ENCODE data around the gene HOMER1.
A peak's percentile ranks its signal among the peaks of the same experiment; 100 is the strongest.

The HOMER1 gene, protein sequence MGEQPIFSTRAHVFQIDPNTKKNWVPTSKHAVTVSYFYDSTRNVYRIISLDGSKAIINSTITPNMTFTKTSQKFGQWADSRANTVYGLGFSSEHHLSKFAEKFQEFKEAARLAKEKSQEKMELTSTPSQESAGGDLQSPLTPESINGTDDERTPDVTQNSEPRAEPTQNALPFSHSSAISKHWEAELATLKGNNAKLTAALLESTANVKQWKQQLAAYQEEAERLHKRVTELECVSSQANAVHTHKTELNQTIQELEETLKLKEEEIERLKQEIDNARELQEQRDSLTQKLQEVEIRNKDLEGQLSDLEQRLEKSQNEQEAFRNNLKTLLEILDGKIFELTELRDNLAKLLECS

DNA sequence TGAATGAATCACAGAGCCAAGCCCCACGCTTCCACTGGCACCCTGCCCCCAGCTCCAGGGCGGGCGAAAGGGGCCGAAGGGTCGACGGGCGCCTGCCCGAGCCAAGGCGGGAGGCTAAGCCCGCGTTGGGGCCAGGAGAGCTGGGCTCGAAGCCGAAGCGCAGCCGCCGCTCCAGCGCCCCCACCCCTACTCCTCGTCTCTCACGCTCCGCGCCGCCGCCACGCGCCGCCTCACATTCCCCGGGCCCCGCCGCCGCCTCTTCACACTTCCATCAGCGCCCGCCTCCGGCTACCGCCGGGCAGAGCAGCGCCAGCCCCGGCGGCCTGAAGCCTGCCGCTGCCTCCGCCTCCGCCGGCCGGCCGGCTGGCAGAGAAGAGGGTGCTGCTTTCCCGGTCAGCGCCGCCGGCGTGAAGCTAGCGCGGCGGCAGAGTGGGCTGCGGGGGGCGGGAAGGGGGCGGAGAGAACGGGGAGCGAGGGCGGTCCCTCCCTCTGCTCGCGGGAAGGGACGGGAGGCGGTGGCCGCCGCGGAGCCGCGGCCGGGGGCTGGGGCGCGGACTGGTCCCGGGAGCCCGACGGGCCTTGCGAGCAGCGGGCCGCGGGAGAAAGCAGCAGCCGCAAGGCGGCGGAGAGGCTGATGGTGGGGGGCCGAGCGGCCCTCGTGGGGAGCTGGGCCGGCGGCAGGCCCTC is at the start of gene HOMER1:
Gene HOMER1, minus strand, starts transcription at position 431 of the 687 bp plus-strand sequence. CDS start 1,360 bp downstream, outside the sequence.
- peak; percentile 68 for DNase-seq

DNA sequence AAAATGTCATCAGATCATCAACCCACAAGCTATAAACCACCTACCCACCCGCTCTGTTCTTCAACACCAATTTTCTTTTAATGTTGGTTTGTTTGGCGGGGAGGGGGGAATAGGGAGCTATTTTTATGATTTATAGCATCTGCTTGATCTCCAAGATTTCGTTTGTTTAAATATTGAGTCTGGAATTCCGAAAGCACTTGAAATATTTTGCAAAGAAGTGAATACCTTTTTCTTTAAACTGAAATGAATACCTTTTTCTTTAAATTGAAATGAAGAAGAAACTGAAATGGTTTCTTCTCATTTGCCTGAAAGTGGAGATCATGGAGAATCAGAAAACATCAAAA is 49.3 kb upstream of the HOMER1 start:
- DNase-seq: no peak

GRCh38 chr5:79562351-79563246 is 48.7 kb upstream of the HOMER1 start:
- no peak for DNase-seq

GRCh38 chr5:79561525-79561893 is 47.6 kb upstream of the HOMER1 start:
- no peak for DNase-seq

GRCh38 chr5:79560771-79561524 is 47.0 kb upstream of the HOMER1 start:
- DNase-seq: no peak

GRCh38 chr5:79555418-79555817 is 41.5 kb upstream of the HOMER1 start:
- DNase-seq: no peak

DNA sequence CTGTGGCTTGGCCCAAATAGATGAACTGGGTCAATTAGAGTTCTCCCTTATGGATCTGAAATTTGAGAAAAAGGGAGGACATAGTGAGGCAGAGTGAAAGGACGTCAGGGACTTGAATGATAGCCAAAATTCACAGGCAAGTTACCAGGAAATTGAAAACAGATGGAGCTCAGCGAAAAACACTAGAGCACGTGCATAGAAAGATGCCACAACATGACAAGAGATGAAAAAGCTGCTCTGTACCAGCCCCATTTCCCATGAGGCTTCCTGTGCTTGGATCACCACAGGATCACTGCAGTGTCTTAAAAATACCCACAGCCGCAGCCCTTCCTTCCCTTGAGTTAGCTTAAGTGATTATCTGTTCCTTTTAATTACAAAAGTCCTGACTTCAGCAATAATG is 39.0 kb upstream of the HOMER1 start:
- DNase-seq: no peak

GRCh38 chr5:79547982-79548381 is 34.0 kb upstream of the HOMER1 start:
- DNase-seq: no peak

DNA sequence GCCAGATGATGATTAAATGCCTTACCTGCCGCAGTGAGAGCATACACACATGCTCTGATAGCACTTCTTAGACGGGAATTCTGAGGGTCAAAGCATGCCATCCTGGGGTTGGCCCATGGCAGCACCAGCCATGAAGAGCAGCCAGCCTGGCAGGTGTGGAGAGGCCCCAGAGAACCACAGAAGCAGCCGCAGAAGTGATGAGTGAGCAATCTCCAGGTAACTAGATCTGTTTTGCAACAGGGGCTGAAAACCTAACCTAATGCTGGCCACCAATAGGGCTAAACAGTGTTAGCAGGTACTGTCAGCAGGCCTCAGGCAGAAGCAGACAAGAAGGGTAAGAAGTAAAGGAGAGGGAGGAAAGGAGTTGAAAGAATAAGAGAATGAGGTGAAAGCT is 33.5 kb upstream of the HOMER1 start:
- no peak for DNase-seq

- DNase-seq: no peak
Observed at GRCh38 chr5:79546782-79547428, 33.0 kb upstream of the HOMER1 start.

DNA sequence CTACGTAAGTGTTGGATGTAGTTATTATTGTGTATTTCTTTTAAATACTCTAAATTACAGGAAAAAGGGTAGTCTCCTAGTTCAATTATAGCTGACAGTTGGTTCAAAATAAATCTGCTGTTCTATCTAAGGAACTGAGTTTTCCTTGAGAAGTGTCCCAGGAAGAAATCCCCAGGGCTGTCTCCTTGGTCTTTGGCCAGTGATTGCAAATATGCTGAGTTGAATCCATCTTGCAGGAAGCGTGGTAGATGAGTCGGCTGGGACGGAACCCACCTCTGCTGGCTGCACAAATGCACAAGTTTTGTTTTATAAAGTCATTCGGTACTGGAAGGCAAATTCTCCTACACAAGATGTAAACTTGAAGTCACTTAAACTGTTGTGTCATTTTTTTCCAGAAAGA is 30.2 kb upstream of the HOMER1 start:
- no peak for DNase-seq

DNA sequence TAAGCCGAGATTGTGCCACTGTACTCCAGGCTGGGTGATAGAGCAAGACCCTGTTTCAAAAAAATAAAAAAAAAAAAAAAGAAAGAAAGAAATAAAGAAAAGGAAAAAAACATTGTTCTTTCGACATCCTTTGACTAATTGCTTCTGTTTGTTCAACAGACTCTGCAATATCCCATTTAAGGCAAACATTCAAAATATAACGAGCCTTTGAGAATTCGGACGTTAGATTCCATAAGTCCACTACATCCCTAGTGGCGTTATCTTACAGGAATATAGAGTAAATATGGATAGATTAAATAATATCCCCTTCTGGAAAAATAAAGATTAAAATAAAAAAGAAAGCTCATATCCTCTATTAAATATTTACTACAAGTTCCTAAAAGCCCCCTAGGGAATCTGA is 27.0 kb upstream of the HOMER1 start:
- DNase-seq: no peak

GRCh38 chr5:79536193-79536906 is 22.4 kb upstream of the HOMER1 start:
- no peak for DNase-seq

GRCh38 chr5:79535477-79536192 is 21.7 kb upstream of the HOMER1 start:
- DNase-seq: no peak

DNA sequence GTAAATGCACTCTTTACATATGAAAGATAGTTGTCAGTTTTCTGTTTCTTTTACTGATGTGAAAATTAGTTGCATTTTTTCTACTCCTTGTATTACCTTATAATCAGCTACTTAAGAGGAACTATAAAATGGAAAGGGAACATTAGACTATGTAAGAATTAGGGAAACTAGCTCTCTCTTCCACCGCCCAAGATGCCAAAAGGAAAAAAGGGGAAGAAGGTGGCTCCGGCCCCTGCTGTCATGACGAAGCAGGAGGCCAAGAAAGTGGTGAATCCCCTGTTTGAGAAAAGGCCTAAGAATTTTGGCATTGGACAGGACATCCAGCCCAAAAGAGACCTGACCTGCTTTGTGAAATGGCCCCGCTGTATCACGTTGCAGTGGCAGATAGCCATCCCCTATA is 15.2 kb upstream of the HOMER1 start:
- no peak for DNase-seq

GRCh38 chr5:79527431-79527830 is 13.5 kb upstream of the HOMER1 start:
- DNase-seq: no peak

DNA sequence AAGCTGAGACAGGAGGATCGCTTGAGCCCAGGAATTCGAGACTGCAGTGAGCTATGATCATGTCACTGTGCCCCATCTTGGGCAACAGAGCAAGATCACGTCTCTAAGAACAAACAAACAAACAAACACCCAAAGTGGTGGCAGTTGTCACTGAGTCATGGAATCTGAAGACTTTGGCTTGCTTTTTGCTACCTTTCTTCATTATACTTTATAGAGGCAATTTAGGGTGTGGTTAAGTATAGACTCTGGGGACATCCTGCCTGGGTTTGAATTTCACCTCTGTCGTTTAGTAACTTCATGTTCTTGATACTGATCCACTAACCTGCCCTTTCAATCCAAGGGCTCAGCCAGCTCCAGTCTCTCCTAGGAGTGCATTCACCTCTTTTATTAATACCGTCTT is 13.0 kb upstream of the HOMER1 start:
- DNase-seq: no peak

DNA sequence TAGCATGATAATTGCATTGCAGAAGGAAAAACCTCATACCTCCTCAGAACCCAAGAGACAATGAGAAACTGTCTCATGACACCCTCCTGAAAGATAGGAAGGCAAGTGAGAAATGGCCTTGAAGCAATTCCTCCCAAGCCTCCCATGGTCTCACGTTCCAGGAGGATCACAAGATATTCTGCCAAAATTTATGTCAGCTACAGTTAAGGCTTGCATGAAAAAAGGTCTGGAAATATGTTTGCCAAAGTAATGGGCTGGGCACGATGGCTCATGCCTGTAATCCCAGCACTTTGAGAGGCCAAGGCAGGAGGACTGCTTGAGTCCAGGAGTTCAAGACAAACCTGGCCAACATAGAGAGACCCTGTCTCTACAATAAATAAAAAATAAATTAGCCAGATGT is 12.6 kb upstream of the HOMER1 start:
- no peak for DNase-seq

DNA sequence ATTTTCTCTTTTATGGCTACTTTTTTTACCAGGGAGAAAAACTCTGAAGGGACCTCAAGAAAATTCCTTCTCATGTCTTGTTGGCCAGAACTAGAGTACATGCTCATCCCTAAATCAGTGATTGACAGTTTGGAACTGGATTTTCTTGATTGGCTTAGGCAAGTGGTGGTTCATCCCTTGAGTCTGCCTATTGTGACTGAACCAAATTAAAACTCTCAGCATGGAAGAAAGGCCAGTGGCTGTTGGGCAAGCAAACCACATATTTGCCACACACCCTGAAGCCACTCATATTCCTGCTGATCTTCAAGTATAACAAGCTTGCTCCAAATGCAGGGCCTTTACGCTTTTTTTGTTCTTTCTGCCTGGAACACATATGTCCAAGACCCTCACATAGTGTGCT is 7.2 kb upstream of the HOMER1 start:
- DNase-seq: no peak

DNA sequence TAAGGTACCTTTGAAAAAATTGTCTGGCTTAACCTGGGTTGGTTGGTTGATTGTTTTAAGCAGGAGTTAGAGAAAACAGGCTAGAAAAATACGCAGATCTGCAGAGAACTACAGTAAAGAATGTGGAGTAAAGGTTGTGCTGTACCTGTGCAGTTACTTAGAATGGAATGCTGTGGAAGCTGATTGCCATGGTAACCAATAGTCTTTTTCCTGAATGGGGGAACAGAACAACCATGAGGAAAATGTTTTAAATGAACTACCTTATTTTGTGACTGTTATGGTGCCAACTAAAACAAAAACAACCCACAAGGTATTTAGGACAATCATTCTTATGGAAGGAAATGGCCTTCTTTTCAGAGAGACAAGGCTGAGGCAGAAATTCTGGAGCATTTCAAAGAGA is 4.8 kb upstream of the HOMER1 start:
- DNase-seq: no peak

- DNase-seq: no peak
Observed at GRCh38 chr5:79517601-79518000, 3.7 kb upstream of the HOMER1 start.

All from activated CD4-positive, alpha-beta T cell treated with anti-CD3 and anti-CD28 coated beads, Interleukin-2, amount 50 U/mL, for 4 hours (primary cell).